Vagina (tissue), 2 donors: Measurements from ENCODE around the gene HSPB1.

Experiments
- POLR2AphosphoS5 ChIP-seq, 2 donors: sonication (generic); formaldehyde crosslinking; IDR thresholded peaks; one replicate each; pipeline ENCODE4 v1.9.0; 2017; ENCODE audit warnings: antibody characterized with exemption in 2 of 2, mild to moderate bottlenecking in 2 of 2, low read depth in 1 of 2; ENCODE audit not compliant: insufficient read depth in 1 of 2
- TF ChIP-seq, protein P1 (sequence below), 3 experiments: fragments of 450-650 bp in 2 of 3; fragments of 200-600 bp in 1 of 3; sonication (generic) in 1 of 3; IDR thresholded peaks; one replicate each; pipeline ENCODE4 v1.5.1; 2017 to 2019; ENCODE audit warnings: antibody characterized with exemption in 3 of 3, mild to moderate bottlenecking in 2 of 3, moderate library complexity in 2 of 3

DNA sequence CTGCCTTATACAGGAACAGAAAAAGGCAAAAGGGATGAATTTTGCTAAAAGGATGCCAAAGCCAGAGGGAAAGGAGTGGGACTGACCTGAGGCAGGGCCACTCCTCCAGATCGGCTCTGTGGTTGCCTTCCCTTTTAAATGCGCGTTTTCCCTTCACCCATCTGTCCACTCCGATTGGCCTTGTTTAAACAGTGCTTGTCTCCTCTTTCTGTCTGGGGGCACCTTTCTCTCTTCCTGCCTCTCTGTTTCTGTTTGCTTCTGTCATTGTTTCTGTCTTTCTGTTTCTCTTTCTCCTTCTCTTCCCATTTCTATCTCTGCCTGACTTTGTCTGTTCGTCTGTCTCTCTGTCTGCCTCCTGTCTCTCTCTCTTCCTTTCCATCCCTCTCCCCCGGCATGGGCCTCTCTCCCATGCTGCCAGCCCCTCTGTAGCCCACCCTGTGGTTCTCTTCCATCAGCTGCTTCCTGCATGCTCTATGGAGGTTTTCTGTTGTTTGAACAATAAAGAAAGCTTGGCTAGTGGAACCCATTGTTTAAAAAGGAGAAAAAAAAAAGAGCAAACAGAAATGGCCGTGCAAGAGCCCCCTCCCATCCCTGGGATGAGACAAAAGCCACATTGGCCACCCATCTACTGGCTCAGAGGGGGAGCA, 29.5 kb upstream of the HSPB1 start:
- TF ChIP-seq POLR2AphosphoS5 (IDR thresholded peaks at IDR 0.05; ENCODE audit: insufficient read depth in 1 of 2, low read depth in 1 of 2) = no peak
- TF ChIP-seq, protein P1, sequence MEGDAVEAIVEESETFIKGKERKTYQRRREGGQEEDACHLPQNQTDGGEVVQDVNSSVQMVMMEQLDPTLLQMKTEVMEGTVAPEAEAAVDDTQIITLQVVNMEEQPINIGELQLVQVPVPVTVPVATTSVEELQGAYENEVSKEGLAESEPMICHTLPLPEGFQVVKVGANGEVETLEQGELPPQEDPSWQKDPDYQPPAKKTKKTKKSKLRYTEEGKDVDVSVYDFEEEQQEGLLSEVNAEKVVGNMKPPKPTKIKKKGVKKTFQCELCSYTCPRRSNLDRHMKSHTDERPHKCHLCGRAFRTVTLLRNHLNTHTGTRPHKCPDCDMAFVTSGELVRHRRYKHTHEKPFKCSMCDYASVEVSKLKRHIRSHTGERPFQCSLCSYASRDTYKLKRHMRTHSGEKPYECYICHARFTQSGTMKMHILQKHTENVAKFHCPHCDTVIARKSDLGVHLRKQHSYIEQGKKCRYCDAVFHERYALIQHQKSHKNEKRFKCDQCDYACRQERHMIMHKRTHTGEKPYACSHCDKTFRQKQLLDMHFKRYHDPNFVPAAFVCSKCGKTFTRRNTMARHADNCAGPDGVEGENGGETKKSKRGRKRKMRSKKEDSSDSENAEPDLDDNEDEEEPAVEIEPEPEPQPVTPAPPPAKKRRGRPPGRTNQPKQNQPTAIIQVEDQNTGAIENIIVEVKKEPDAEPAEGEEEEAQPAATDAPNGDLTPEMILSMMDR (IDR thresholded peaks at IDR 0.05) = no peak
